ENCODE measurements around the gene CDK6.

DNA sequence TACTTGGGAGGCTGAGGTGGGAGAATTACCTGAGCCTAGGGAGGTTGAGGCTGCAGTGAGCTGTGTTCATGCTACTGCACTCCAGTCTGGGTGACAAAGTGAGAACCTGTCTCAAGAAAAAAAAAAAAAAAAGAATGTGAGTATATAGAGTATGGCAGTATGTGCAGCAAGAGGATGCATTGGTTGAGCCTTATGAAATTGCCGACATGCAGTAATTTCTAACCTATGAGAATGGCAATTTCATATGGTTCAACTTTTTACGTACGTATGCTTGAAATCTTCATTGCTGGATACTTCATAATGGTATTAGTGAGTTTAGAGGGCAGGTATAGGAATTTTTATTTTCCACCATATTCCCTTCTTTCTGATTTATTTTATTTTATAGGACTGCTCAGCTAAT, 241.6 kb downstream of the CDK6 start:
- TF ChIP-seq BHLHE40 (IDR thresholded peaks at IDR 0.05; ENCODE audit: borderline replicate concordance) (no peak), TARDBP (IDR thresholded peaks at IDR 0.05) (no peak), SUZ12 (IDR thresholded peaks at IDR 0.05) (no peak), FOXK2 (IDR thresholded peaks at IDR 0.05) (no peak), ARNT (IDR thresholded peaks at IDR 0.05) (no peak)
- TF ChIP-seq, protein P1, sequence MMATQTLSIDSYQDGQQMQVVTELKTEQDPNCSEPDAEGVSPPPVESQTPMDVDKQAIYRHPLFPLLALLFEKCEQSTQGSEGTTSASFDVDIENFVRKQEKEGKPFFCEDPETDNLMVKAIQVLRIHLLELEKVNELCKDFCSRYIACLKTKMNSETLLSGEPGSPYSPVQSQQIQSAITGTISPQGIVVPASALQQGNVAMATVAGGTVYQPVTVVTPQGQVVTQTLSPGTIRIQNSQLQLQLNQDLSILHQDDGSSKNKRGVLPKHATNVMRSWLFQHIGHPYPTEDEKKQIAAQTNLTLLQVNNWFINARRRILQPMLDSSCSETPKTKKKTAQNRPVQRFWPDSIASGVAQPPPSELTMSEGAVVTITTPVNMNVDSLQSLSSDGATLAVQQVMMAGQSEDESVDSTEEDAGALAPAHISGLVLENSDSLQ (IDR thresholded peaks at IDR 0.05): no peak
